ENCODE measurements around the gene PVALB.

DNA sequence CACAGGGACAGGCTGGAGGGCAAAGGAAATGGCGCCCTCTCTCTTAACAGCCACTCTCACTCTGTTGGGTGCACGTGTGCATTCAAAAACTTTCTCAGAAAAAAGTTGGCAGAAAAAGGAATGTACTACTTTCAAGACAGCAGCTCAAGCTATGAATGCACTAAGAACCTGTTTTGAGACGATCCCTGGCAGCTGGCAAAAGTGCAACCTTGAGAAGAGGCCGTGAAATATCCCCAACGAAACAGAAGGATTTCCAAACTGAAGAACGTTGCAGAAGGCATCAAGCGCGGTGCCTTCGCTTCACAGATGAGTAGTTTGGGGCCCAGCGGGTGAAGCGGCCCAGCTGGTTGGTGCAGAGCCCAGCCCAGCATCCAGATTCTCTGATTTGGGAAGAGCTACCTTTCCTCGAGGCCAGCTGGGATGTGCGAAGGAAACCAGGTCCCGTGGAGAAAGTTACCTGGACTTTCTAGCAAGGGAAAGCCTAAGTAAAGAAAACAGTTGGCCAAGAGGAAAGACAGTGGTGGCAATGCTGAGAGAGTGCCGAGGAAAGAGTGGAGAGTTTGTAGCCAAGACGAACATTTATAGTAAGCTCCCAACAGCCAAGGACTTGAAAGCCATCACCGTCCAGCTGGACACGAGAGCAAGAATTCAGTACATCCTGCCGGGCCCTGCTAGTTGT lies 57.2 kb downstream of the PVALB start:
- TF ChIP-seq, protein P1, sequence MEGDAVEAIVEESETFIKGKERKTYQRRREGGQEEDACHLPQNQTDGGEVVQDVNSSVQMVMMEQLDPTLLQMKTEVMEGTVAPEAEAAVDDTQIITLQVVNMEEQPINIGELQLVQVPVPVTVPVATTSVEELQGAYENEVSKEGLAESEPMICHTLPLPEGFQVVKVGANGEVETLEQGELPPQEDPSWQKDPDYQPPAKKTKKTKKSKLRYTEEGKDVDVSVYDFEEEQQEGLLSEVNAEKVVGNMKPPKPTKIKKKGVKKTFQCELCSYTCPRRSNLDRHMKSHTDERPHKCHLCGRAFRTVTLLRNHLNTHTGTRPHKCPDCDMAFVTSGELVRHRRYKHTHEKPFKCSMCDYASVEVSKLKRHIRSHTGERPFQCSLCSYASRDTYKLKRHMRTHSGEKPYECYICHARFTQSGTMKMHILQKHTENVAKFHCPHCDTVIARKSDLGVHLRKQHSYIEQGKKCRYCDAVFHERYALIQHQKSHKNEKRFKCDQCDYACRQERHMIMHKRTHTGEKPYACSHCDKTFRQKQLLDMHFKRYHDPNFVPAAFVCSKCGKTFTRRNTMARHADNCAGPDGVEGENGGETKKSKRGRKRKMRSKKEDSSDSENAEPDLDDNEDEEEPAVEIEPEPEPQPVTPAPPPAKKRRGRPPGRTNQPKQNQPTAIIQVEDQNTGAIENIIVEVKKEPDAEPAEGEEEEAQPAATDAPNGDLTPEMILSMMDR (IDR thresholded peaks at IDR 0.05): no peak
- no peak for TF ChIP-seq ZFX (IDR thresholded peaks at IDR 0.05; ENCODE audit: borderline replicate concordance)

Data from 22Rv1 (cell line).